ENCODE data around the gene FAM222A. TPM values are rescaled to one million over a fixed set of nuclear protein-coding genes. Genes with fewer than 3 reads are reported as not detected.

Gene FAM222A
- total RNA-seq, 1 experiment from 2014 or later, result 3.1 TPM

GRCh38 chr12:109726511-109727038 lies 12.9 kb downstream of the FAM222A start:
- TF ChIP-seq EZH2 (IDR thresholded peaks at IDR 0.05; ENCODE audit: low read depth) (no peak), CTCF (conservative IDR thresholded peaks at IDR 0.05) (no peak)
- Histone ChIP-seq H3K27ac (no peak overlapping the region), H4K20me1 (ENCODE audit: insufficient read depth) (no peaks in the 10 kb centered on the region), H2AFZ (no peak overlapping the region), H3F3A (ENCODE audit: insufficient read depth, low read depth) (no peaks in the 10 kb centered on the region), H3K4me2 (no peak overlapping the region), H3K79me2 (ENCODE audit: low read depth) (no peaks in the 10 kb centered on the region), H3K27me3 (ENCODE audit: insufficient read depth, low read depth) (no peaks in the 10 kb centered on the region), H3K36me3 (ENCODE audit: low read depth) (no peaks in the 10 kb centered on the region), H3K4me3 (no peak overlapping the region), H3K4me1 (replicated peaks; ENCODE audit: insufficient read depth) (no peaks in the 10 kb centered on the region), H3K9me3 (ENCODE audit: insufficient read depth, low read depth) (no peaks in the 10 kb centered on the region), H3K9me2 (ENCODE audit: insufficient read depth) (no peaks in the 10 kb centered on the region)
- ChIA-PET CTCF (interaction anchor here (0.6 kb wide), 1 partner anchor 115 kb away, joined by 3 read pairs; no protein-coding TSS in a partner anchor), POLR2A (ENCODE audit: unreplicated experiment) (no interaction called here)
- no peak for DNase-seq
- no TSS peak for BruUV-seq (replicated peaks)
- intact Hi-C loops (cut with micrococcal nuclease; ENCODE audit: unreplicated experiment), result no loop called here

- ChIA-PET POLR2A (ENCODE audit: unreplicated experiment) (no interaction called here), CTCF (interaction anchor here (0.6 kb wide), 1 partner anchor 114 kb away, joined by 3 read pairs; no protein-coding TSS in a partner anchor)
- Histone ChIP-seq H3K4me3 (no peak overlapping the region), H2AFZ (no peak overlapping the region), H3K4me1 (replicated peaks; ENCODE audit: insufficient read depth) (no peaks in the 10 kb centered on the region), H3K79me2 (ENCODE audit: low read depth) (no peaks in the 10 kb centered on the region), H3K27me3 (ENCODE audit: insufficient read depth, low read depth) (no peaks in the 10 kb centered on the region), H3K36me3 (ENCODE audit: low read depth) (no peaks in the 10 kb centered on the region), H3K27ac (no peak overlapping the region), H3K9me3 (ENCODE audit: insufficient read depth, low read depth) (no peaks in the 10 kb centered on the region), H3K4me2 (no peak overlapping the region), H4K20me1 (ENCODE audit: insufficient read depth) (no peaks in the 10 kb centered on the region), H3F3A (ENCODE audit: insufficient read depth, low read depth) (no peaks in the 10 kb centered on the region), H3K9me2 (ENCODE audit: insufficient read depth) (no peaks in the 10 kb centered on the region)
- intact Hi-C loops (cut with micrococcal nuclease; ENCODE audit: unreplicated experiment), result no loop called here
- no peak for TF ChIP-seq EZH2 (IDR thresholded peaks at IDR 0.05; ENCODE audit: low read depth)
- TF ChIP-seq CTCF (conservative IDR thresholded peaks at IDR 0.05), result no peak
- no peak for DNase-seq
- BruUV-seq (replicated peaks), result no TSS peak
Observed at GRCh38 chr12:109727039-109727723, 13.6 kb downstream of the FAM222A start.

- H3K4me3 ChIP-seq, result no peak overlapping the region
- intact Hi-C loops (cut with micrococcal nuclease; ENCODE audit: unreplicated experiment), result no loop called here
- CTCF ChIA-PET, result no interaction called here
Observed at GRCh38 chr12:109727746-109728726, 14.4 kb downstream of the FAM222A start.

More at GRCh38 chr12:109727746-109728726, 14.4 kb downstream of the FAM222A start:
- Histone ChIP-seq H3K4me1 (replicated peaks; ENCODE audit: insufficient read depth) (no peaks in the 10 kb centered on the region), H3K9me3 (ENCODE audit: insufficient read depth, low read depth) (no peaks in the 10 kb centered on the region), H2AFZ (no peak overlapping the region), H3K79me2 (ENCODE audit: low read depth) (no peaks in the 10 kb centered on the region), H3K36me3 (ENCODE audit: low read depth) (no peaks in the 10 kb centered on the region), H3K27me3 (ENCODE audit: insufficient read depth, low read depth) (no peaks in the 10 kb centered on the region), H3F3A (ENCODE audit: insufficient read depth, low read depth) (no peaks in the 10 kb centered on the region), H4K20me1 (ENCODE audit: insufficient read depth) (no peaks in the 10 kb centered on the region), H3K4me2 (no peak overlapping the region), H3K27ac (no peak overlapping the region), H3K9me2 (ENCODE audit: insufficient read depth) (no peaks in the 10 kb centered on the region)
- TF ChIP-seq CTCF (conservative IDR thresholded peaks at IDR 0.05) (no peak), EZH2 (IDR thresholded peaks at IDR 0.05; ENCODE audit: low read depth) (no peak)
- no TSS peak for BruUV-seq (replicated peaks)
- DNase-seq, result no peak
- POLR2A ChIA-PET (ENCODE audit: unreplicated experiment), result no interaction called here

Measured in PC-9 (cell line).